Skin of body (tissue), 2 donors: Measurements from ENCODE around the gene TTC7B. TPM values are rescaled to one million over a fixed set of nuclear protein-coding genes. Genes with fewer than 3 reads are reported as not detected.

Experiments
- DNase-seq: peaks from one replicate; lab custom pipeline; 2025; lab: John Stamatoyannopoulos, UW
- total RNA-seq: library from RNA; depleted of rRNA; stranded (reverse); fragments of >200 nt; gene quantifications from one replicate; pipeline ENCODE4 v1.2.3, GENCODE V29; 2014

TTC7B gene
- total RNA-seq, 1 donor from 2014 or later = 15.9 TPM

DNA sequence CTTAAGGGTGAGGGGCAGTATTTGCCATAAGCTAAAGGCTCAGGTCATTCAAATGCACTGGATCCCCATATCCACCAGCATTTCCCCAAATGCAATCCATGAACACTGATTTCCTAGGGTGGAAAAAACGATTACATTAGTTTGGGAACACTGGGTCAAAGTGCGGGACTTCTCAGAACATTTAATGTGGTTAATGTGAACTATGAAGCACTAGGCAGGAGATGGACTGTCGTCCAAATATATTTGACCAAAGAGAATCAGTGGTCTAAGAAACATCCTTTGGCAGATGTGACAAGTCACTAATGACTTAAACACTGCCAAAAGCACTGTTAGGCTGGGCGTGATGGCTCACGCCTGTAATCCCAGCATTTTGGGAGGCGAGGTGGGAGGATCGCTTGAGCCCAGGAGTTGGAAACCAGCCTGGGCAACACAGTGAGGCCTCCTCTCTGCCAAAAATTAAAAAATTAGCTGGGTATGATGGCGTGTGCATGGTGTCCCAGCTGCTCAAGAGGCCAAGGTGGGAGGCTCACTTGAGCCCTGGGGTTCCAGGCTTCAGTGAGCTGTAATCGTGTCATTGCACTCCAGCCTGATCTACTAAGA is 214.0 kb downstream of the TTC7B start:
- no peak for DNase-seq

DNA sequence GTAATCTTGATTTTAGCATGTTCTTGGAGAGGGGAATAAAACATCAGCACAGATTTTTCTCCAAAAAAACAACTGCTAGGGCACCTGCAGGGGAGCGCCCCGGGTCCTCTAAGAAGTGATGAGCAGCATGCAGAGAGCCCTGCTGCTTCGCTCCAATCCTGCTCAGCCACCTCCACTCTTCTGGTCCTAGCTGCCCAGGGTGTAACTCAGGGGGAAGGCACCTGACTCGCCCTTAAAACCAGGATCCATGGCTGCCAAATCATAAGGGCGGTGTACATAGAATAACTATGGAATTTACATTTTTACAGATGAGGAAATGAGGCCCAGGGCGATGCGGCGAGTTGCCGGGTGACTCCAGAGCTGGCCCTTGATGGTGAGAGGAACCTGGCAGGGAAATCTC is 214.7 kb downstream of the TTC7B start:
- DNase-seq = no peak

DNA sequence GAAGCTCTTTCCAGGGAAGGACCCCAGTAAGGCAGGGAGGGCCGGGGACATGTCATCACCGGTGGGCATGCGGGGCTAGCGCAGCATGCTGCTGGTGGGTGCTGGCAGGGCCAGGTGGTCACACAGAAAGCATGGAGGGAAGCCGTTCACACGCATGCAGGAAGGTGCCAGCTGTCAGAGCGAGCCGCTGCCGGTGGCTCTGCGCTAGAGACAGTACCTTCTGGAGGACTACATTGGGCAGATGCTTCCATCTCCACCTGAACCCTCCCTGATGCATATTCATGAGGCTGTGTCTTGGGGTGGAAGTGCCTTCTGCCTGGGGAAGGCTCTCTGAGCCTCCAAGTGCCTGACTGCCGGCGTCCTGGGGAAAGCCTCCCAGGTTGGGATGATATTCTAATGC is 215.6 kb downstream of the TTC7B start:
- no peak for DNase-seq

DNA sequence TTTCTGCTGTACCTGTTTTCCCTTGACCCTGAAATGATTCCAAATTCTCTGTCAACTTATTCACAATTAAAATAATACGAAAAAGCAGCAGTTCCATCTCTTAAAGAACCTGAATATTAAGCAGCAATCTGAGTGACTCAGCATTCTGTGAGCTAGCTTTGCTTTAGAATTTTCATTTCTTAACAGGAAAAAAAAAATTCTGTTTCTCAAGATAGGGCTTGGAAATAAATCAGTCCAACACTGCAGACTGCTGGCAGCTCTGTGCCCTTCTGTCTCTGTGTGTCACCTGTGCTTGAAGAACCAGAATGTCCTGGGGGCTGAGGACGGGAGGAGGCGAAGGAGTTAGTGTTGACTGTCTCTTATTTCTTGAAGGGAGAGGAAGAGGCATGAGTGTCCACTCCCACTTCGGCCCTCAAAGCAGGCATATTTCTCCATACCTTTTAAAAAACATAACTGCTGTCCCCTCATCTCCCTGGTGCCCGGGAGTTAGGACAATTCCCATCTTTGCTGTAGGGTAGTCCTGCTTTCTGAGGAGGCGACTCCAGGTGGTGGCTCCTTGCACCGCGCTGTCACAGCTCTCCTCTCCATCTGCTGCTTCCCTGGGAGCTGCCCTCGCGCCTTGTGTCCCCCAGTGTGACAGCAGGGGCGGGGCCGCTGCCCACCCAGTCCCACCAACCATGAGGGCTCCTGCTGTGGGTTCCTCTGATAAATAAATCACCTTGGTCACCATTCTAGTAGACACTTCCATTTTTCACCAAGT is 216.3 kb downstream of the TTC7B start:
- DNase-seq = no peak

DNA sequence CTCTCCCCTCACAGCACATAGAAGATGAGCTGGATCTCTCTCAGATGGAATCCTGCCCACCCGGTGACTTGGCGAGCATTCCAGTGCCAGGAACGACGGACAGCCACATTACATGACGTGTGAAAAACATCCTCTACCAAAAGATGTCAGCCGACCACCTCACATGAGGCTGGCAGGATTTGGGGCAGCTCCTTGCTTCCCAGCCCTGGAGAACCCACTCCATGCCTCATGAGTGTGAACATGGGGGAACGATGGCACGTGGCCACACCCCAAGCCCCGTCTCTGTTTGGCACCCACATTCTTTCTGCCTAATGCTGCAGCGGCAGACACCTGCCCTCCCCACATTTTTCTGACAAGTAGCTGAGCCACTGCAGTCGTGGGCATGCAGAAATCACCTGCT is 216.9 kb downstream of the TTC7B start:
- no peak for DNase-seq

DNA sequence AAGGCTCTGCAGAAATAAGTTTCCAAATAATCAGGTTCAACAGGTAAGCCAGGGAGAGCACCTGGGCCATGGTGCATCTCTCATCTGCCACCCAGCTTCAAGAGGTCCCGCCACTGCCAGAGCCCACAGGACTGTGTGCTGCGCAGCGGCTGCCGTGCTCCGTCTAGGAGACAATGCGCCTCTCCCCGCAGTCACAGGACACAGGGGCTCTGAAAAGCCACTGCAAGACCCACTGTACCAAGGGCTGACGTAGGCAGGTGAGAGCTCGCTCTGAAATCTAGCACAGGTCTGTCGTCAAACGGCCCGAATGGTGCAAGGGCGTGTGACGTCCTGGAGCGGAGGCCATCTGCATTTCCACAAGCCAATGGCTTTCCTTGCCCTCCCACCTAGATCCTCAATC is 218.3 kb downstream of the TTC7B start:
- DNase-seq = no peak

DNA sequence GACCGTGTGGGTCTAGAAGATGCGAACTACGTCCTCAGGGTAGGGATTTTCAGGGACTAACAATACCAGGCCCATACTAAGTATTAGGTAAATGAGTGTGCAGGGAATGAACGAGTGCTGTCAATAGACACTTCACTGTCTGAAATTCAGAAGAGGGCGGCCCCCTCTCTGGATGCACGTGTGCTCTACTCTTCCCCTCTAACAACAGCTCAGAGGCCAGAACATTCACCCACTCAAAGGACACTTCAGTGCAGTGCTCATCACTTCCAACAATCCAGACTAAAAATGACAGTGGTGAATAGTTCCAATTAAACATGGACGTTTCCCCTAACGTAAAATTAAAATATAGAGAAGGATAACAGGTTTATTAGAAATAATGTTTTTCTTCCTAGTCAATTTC is 219.5 kb downstream of the TTC7B start:
- no peak for DNase-seq

DNA sequence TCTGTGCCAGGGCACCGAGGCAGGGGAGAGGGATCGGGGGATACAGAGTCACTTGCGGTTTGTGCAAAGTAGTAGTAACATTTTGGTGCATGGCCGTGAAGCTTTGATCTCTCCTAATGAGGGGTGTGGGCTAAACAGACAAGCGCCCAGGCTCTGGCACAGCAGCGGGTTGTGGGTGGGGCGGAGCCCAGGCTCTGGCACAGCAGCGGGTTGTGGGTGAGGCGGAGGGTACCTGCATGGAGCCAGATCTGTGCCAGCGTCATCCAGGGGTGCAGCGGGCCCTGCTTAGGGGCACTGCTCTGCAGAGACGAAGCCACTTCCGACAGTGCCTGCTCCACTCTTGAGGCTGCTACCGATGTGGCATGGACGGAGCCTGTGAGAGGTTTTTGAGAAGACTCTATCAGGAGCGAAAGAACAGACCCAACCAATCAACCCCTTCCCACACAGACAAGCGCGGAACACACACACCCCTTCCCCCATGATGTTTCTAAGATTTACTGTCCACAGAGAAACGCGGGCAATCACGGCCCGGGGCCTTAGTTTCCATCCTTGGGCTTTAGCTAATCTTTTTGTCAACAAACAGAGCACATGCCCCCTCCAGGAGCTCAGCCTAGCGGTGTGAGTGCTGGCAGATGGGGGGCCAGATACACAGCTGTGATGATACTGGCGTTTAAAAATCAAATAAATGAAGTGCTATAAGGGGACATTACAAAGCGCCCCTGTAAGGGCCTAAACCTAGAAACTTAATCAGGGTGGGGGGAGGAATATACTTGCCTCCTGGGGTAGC is 222.8 kb downstream of the TTC7B start:
- DNase-seq = no peak

DNA sequence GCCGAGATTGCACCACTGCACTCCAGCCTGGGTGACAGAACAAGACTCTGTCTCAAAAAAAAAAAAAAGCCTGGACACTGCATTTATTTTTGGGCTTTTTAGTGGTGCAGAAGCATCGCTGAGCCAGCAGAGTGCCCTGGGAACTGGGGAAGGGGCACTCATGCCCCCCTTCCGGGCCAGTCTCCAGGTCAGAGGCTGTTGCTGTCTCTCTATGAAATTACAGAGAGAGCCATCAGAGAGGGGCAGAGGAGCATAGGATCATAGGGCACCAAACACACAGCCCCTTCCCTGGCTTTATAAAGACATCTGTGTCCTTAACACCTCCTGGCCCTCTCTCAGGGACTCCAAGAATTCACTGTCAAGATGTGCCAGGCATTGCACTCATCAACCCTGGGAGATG is 223.6 kb downstream of the TTC7B start:
- DNase-seq = no peak

DNA sequence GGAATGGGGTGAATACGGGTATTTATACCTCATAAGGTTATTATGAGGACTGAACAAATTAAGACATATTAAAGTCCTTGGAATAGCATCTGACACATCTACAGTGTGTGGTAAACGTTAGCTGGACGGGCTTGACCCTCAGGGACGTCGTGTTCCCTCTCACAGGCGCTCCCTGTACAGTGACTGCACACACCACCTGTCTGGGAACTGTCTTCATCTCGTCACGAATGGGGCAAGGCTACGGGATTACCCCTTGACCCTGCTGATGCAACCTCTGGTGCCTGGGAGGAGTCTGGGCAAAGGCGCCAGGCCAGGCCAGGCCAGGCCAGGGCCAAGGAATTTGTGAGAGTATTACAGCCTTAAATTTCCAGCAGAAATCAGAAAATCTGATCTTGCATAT is 228.3 kb downstream of the TTC7B start:
- DNase-seq = no peak

DNA sequence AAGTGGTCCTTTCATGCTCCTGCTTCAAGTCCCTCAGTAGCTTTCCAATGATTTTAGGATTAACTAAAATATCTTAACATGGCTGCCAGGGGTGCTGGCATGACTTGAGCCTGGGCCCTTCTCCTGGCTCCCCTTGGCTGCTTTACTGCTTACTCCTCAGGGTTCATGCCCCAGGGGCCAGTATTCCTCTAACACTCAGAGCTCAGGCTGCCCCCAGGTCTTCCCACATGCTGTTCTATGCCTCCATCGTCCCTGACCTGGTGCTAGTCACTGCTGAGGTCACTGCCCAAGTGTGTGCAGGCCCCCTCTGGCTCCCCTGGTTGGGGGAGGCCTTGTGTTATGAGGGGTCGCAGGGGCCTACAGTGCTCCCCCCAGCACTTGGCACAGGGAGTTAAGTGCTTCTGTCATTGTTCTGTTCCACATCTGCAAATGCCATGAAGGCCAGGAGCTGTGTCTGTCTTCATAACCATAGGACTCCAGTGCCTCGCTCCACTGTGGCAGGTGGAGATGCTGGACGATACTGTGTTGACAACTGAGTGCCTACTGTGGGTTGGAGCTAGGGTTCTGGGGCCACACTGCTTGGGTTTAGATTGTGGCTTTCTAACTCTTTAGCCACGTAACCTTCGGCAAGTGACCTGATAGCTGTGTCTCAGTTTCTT is 228.8 kb downstream of the TTC7B start:
- no peak for DNase-seq

DNA sequence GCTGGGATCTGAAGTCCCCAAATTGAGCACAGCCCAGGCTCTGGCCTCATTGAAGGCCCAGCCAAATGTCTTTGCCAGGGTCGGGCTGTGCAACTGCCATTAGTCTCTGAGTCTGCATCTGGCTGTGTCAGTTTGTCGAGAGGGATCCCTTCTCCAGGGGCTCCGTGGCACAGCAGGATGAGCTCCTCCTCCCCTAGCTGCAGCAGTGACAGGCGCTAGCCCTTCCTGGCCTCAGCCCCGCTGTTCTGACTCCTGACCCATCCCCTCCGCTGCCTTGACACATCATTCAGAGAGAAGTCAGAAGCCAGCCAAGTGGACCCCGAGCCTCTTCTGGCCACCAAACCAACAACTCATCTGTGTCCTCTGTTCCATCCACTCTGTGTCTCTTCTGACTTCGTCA is 231.1 kb downstream of the TTC7B start:
- DNase-seq = no peak

DNA sequence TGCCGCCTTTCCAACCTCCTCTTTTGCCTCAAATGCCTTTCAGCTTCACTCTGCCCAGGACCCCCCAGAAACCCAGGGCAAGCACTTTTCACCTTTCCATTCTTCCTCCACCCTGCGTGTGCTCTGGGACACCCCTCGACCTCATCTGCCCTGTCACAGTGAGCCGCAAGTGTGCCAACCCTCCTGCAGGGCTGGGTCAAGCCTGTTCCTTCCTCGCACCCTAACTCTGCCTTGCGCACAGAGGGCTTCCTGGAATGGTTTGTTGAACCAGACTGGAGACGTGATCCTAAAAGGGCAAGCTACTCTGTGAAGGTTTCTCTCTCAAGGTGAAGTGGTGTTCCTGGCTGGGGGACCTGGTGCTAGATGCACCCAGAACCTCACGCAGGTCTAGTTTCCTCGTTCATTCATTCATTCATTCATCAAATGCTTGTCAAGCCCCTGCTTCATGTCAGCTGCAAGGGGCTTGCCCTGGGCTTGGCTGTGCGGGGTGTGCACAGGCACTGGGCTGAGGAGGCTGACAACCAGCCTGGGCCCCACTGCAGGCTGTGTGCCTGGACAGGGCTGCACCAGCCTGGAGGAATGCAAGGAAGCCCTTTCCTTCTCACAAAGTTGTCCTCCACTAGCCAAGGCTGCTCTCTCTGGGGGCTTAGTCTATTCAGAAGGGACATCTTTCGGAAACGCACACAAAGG is 232.2 kb downstream of the TTC7B start:
- DNase-seq = no peak

DNA sequence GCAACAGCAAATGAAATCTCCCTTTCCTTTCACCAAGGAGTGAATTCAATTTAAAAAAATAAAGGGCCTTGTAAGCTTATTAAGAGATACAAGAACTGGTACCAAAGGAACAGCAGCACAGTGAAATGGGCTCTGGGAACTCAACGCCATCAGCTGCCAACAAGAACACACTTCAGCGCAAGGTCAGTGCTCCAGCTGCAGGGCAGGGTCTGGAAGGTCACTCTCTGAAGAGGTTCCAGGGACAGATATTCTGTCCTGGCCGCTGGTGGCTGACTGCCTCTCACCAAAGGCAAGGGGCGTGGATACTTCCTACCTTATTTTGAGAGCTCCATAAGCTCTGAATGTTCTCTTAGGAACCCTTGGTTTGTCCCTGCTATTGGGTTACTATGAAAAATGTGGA is 232.8 kb downstream of the TTC7B start:
- DNase-seq = no peak

DNA sequence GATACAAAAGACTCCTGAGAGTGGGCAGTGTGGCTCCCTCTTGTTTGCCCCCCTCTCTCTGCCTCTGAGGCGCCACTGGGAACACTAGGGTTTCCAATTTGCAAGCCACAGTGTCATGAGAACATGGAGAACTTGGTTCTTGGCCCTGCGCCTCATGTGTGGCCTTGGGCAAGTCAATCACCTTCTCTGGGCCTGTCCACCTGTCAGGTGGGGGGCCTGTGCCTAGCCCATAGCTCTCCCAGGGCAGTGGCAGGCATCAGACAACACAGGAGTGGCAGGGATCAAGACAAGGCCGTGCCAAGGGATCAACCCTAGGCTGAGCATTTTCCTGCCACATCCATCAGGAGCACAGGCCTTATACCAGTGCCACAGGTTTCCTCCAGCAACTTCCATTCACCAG is 234.1 kb downstream of the TTC7B start:
- no peak for DNase-seq

DNA sequence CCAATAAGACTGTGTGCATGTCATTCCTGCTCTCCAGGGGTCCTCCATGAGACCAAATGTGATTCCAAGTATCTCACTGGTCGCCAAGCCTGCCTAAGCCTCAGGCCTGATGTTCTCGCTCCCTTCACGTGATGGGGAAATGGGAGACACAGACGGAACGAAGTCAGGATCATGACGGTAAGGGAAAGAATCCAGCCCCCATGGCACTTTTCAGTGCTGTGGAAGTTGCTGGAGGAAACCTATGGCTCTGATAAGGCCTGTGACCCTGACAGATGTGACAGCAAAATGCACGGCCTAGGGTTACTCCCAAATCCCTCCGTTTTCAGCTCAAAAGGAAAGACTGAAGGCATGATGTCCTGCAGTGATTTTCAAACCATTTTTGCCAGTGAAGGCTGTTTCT is 234.5 kb downstream of the TTC7B start:
- no peak for DNase-seq

DNA sequence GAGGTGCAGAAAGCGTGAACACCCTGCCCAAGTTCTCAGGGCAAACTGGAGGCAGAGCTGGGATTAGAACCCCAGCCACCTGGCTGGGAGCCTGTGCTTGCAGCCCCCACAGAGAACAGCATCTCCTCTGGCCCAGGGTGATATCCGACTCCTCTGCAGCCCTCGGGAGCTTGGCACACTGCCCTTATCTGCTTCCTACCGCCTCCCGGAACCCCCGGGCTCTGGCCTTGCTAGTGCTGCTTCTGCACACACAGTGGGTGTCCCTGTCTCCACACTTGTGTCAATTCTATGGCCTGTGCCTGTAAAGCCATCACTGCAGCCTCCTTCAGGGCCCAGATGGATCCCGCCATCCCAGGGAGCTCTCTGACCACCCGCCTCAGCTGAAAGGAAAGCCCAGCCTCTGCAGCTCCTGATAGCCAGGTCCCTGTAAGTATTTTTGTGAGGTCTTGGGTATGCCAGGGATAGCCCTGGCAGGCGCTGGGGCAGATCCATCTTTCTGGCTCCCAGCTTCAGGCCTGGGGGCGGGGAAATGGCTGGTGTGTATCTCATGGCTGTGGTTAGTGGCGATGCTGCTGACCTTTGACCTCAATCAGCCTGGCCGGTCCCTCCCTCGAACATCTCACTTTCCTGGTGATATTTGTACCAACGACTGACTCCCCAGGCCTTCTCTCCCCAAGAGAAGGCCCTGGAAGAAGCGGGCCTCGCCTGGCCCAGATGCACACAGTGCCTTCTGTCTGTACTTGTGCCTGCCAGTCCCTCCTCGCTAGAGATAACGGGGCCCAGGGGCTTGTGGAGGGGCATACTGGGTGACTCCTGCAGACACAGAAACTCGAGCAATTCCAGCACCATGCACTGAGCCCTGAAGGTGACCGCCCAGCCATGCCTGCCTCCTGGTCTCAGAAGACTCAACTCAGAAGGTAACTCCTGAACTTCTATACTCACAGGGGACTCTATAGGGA is 235.6 kb downstream of the TTC7B start:
- no peak for DNase-seq

DNA sequence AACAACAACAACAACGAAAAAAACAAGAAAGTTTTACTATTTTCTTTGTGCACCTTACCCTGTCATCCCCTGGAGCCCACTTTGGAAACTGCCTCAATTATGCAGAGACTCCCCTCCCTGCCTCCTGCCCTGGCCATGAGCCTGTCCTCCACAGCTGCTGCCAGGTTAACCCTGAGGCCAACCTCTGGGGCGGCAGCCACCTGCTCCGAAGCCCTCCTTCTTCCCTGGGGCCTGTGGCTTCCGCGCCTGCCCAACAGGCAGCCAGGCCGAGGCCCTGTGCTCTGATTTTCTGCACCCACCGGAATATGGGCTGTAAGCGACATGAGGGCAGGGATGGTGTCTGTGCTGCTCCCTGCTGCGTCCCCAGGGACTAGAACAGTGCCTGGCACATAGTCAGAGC is 236.4 kb downstream of the TTC7B start:
- DNase-seq = no peak

DNA sequence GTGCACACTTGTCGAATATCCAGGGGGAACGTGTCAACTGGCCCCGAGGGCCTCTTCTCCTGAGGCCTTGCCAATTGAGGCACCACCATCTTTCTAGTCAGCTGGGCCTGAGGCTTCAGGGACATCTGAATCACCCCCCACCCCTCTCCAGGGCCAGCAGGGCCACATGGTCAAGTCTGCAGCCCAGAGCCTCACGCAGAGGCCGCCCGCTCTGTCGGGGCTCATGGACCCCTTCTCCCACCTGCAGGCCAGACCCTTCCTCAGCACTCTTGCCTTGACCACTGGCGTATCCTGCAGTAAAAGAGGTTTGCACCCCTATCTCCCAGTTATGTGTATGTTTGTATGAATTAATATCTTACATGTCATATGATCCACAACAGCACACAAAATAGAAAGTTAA is 237.1 kb downstream of the TTC7B start:
- DNase-seq = no peak

DNA sequence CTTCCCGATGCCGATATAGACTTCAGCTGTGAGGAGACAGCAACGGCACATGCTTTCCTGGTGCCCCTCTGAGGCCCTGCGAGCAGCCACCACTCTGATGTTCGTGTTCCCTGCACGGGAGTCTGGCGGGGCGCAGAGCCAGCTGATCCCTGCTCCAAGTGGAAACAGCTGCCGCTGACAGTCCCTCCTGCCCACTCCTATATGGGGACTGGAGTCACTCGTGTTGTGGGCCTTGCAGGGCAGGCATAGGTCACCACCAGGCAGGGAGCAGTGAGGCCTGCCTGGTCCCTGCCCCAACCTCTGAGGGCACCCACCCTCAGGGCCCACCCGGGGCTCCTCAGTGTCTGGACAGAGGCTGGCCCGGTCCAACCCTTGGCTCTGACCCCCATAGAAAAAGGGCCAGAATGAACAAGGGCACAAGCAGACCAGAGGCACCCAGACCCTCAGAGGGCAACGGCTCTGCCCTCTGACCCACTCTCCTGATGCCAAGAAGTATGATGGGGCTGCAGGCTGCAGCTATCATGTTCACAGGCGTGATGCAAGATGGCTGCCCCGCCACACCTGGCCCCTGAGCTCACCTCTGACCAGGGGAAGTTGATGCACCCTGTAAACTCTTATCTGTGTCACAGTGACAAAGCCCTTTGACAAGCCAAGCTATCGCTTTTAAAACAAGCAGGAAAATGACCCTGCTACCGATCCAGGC is 237.8 kb downstream of the TTC7B start:
- no peak for DNase-seq
